ENCODE measurements around the gene METTL17.
"Not testable (repeated sequence)": the region's sequence is repeated elsewhere in the genome, so short reads cannot be mapped to it uniquely, and the experiment has no call there.

The METTL17 gene

GRCh38 chr14:20971705-20972021 lies 18.1 kb upstream of the METTL17 start:
- no peak overlapping the region for H3K9ac ChIP-seq (ENCODE audit: low read depth, low read length)

DNA sequence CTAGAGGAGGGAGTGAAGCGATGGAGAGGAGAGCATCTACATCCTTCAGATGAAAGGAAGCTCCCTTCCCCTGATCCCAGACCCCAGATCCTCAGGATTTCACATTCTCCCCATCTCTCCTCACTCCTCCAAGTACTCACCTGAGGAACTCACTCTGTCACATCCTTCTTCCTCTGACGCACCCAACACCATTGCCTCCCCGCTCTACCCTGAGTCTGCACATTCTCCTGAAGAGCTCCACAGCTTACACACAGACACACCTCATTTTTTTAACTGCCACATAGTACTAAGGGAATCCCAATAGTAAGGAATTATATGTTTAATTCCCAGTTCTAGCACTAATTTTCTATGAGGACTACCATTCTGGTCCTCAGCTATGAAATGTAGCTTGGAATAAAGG lies 16.3 kb upstream of the METTL17 start:
- Histone ChIP-seq H3K9ac (ENCODE audit: low read depth, low read length) (no peak overlapping the region), H3K4me1 (ENCODE audit: control insufficient read depth, insufficient read depth, low read length) (peaks cover 5% of the 10 kb centered on the region; the same call in 1 of the 2 replicates), H3K27me3 (ENCODE audit: control insufficient read depth, insufficient read depth, low read length) (peaks cover 8% of the 10 kb centered on the region; the same call in 1 of the 2 replicates), H3K27ac (ENCODE audit: low read depth, low read length) (no peak overlapping the region), H3K9me3 (ENCODE audit: control insufficient read depth, insufficient read depth, low read length) (no peaks in the 10 kb centered on the region), H3K36me3 (ENCODE audit: control insufficient read depth, insufficient read depth, low read length) (no peaks in the 10 kb centered on the region), H3K4me3 (ENCODE audit: low read depth, low read length) (no peak overlapping the region)

More at GRCh38 chr14:20971705-20972021, 18.1 kb upstream of the METTL17 start:
- Histone ChIP-seq H3K27me3 (ENCODE audit: control insufficient read depth, insufficient read depth, low read length) (peaks cover 11% of the 10 kb centered on the region; the same call in 1 of the 2 replicates), H3K4me1 (ENCODE audit: control insufficient read depth, insufficient read depth, low read length) (peaks cover 5% of the 10 kb centered on the region; the same call in 1 of the 2 replicates), H3K4me3 (ENCODE audit: low read depth, low read length) (peak overlapping the region; percentile 71), H3K9me3 (ENCODE audit: control insufficient read depth, insufficient read depth, low read length) (no peaks in the 10 kb centered on the region), H3K27ac (ENCODE audit: low read depth, low read length) (no peak overlapping the region), H3K36me3 (ENCODE audit: control insufficient read depth, insufficient read depth, low read length) (no peaks in the 10 kb centered on the region)

GRCh38 chr14:20976291-20976690 lies 13.5 kb upstream of the METTL17 start:
- no peaks in the 10 kb centered on the region for H3K9me3 ChIP-seq (ENCODE audit: control insufficient read depth, insufficient read depth, low read length)
- no peaks in the 10 kb centered on the region for H3K36me3 ChIP-seq (ENCODE audit: control insufficient read depth, insufficient read depth, low read length)

DNA sequence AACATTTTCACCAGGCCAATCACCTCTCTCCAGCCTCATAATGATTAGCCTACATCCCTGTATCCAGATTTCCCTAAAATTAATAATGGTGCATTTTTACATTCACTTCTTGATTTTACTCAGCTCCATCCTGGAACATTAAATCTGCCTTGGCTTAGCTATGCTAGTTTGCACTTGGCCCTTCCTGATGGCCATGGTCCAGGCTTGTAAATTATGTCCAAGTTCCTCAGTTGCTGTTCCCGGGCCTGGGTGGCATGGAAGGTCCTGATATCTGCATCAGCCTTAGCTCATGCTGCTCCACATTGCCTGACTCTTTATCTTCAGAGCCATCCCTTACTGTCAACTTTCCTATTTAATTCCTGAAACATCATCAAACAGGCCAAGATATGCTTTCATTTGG lies 11.1 kb upstream of the METTL17 start:
- H3K9me3 ChIP-seq (ENCODE audit: control insufficient read depth, insufficient read depth, low read length) = no peaks in the 10 kb centered on the region
- H3K27ac ChIP-seq (ENCODE audit: low read depth, low read length) = no peak overlapping the region
- no peaks in the 10 kb centered on the region for H3K36me3 ChIP-seq (ENCODE audit: control insufficient read depth, insufficient read depth, low read length)
- H3K4me1 ChIP-seq (ENCODE audit: control insufficient read depth, insufficient read depth, low read length) = no peaks in the 10 kb centered on the region
- peaks cover 4% of the 10 kb centered on the region; the same call in 1 of the 2 replicates for H3K27me3 ChIP-seq (ENCODE audit: control insufficient read depth, insufficient read depth, low read length)
- no peak overlapping the region for H3K9ac ChIP-seq (ENCODE audit: low read depth, low read length)
- H3K4me3 ChIP-seq (ENCODE audit: low read depth, low read length) = no peak overlapping the region

More at GRCh38 chr14:20976291-20976690, 13.5 kb upstream of the METTL17 start:
- Histone ChIP-seq H3K9ac (ENCODE audit: low read depth, low read length) (no peak overlapping the region), H3K4me3 (ENCODE audit: low read depth, low read length) (no peak overlapping the region), H3K4me1 (ENCODE audit: control insufficient read depth, insufficient read depth, low read length) (peaks cover 5% of the 10 kb centered on the region; the same call in 1 of the 2 replicates), H3K27me3 (ENCODE audit: control insufficient read depth, insufficient read depth, low read length) (peaks cover 4% of the 10 kb centered on the region; the same call in 1 of the 2 replicates), H3K27ac (ENCODE audit: low read depth, low read length) (no peak overlapping the region)

DNA sequence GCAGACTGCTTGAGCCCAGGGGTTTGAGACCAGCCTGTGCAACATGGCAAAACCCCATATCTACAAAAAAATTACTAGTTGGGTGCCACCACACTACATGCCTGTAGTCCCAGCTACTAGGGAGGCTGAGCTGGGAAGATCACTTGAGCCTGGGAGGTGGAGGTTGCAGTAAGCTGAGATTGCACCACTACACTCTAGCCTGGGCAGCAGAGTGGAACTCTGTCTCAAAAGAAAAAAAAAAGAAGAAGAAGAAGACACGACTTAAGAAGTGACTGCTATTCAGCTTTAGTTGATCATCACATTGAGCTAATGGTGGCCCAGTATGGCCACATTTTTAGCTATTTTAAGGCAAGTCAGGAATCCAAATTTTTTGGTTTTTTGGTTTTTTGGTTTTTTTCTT lies 8.9 kb upstream of the METTL17 start:
- H3K9me3 ChIP-seq (ENCODE audit: control insufficient read depth, insufficient read depth, low read length) = no peaks in the 10 kb centered on the region
- no peak overlapping the region for H3K27ac ChIP-seq (ENCODE audit: low read depth, low read length)
- H3K36me3 ChIP-seq (ENCODE audit: control insufficient read depth, insufficient read depth, low read length) = no peaks in the 10 kb centered on the region
- H3K9ac ChIP-seq (ENCODE audit: low read depth, low read length) = no peak overlapping the region
- no peaks in the 10 kb centered on the region for H3K4me1 ChIP-seq (ENCODE audit: control insufficient read depth, insufficient read depth, low read length)
- H3K27me3 ChIP-seq (ENCODE audit: control insufficient read depth, insufficient read depth, low read length) = peaks cover 4% of the 10 kb centered on the region; the same call in 1 of the 2 replicates
- no peak overlapping the region for H3K4me3 ChIP-seq (ENCODE audit: low read depth, low read length)

DNA sequence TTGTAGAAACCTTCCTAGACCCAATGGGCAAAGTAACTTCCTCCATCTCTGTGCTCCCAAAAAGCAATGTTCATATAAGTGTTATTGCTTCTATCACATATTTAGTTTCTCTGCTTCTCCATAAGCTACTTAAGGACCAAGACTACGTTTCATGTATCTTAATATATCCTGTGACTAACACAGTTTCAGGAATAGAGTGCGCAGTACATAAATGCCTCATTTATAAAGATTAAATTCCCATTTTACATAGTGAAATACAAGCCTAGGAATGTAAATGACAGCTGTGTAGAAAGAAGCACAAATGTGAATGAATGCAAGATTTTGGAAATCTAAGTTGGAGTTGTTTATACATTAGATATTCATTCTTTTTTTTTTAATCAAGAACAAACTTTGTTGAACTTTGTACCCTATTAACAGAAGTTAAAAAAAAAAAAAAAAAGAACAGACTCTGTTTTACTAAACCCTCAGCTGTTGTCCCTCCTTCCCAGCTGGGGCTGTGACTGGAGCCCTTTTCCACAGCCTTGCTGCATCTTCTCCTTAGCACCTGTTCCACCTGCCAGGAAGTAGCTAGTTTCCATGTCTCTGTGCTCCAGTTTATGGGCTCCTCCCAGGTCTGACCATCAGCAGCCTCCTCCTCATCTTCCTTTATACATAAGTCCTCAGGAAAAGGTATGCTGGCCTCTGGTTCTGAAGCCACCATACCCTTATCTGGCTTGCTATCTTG lies 7.0 kb upstream of the METTL17 start:
- Histone ChIP-seq H3K9me3 (ENCODE audit: control insufficient read depth, insufficient read depth, low read length) (no peaks in the 10 kb centered on the region), H3K27ac (ENCODE audit: low read depth, low read length) (no peak overlapping the region), H3K4me1 (ENCODE audit: control insufficient read depth, insufficient read depth, low read length) (no peaks in the 10 kb centered on the region), H3K27me3 (ENCODE audit: control insufficient read depth, insufficient read depth, low read length) (peaks cover 4% of the 10 kb centered on the region; the same call in 1 of the 2 replicates), H3K9ac (ENCODE audit: low read depth, low read length) (no peak overlapping the region), H3K36me3 (ENCODE audit: control insufficient read depth, insufficient read depth, low read length) (no peaks in the 10 kb centered on the region), H3K4me3 (ENCODE audit: low read depth, low read length) (no peak overlapping the region)

GRCh38 chr14:20985650-20986049 lies 4.1 kb upstream of the METTL17 start:
- not testable (repeated sequence) for H3K4me3 ChIP-seq (ENCODE audit: low read depth, low read length); H3K4me1 ChIP-seq (ENCODE audit: control insufficient read depth, insufficient read depth, low read length); H3K9me3 ChIP-seq (ENCODE audit: control insufficient read depth, insufficient read depth, low read length); H3K27me3 ChIP-seq (ENCODE audit: control insufficient read depth, insufficient read depth, low read length); H3K27ac ChIP-seq (ENCODE audit: low read depth, low read length); H3K9ac ChIP-seq (ENCODE audit: low read depth, low read length); H3K36me3 ChIP-seq (ENCODE audit: control insufficient read depth, insufficient read depth, low read length)

GRCh38 chr14:20986811-20987210 lies 3.0 kb upstream of the METTL17 start:
- Histone ChIP-seq H3K4me1 (ENCODE audit: control insufficient read depth, insufficient read depth, low read length) (peaks cover 8% of the 10 kb centered on the region; the same call in 1 of the 2 replicates), H3K9ac (ENCODE audit: low read depth, low read length) (no peak overlapping the region), H3K9me3 (ENCODE audit: control insufficient read depth, insufficient read depth, low read length) (no peaks in the 10 kb centered on the region), H3K36me3 (ENCODE audit: control insufficient read depth, insufficient read depth, low read length) (peaks cover 3% of the 10 kb centered on the region), H3K4me3 (ENCODE audit: low read depth, low read length) (no peak overlapping the region), H3K27ac (ENCODE audit: low read depth, low read length) (no peak overlapping the region), H3K27me3 (ENCODE audit: control insufficient read depth, insufficient read depth, low read length) (peaks cover 4% of the 10 kb centered on the region; the same call in 1 of the 2 replicates)

GRCh38 chr14:20988717-20989470 lies 886 bp upstream of the METTL17 start:
- H3K27me3 ChIP-seq (ENCODE audit: control insufficient read depth, insufficient read depth, low read length) = no peaks in the 10 kb centered on the region
- no peak overlapping the region for H3K9ac ChIP-seq (ENCODE audit: low read depth, low read length)
- peak overlapping the region; percentile 75 for H3K27ac ChIP-seq (ENCODE audit: low read depth, low read length)
- H3K4me1 ChIP-seq (ENCODE audit: control insufficient read depth, insufficient read depth, low read length) = peaks cover 8% of the 10 kb centered on the region; the same call in 1 of the 2 replicates
- H3K9me3 ChIP-seq (ENCODE audit: control insufficient read depth, insufficient read depth, low read length) = no peaks in the 10 kb centered on the region
- peaks cover 22% of the 10 kb centered on the region for H3K36me3 ChIP-seq (ENCODE audit: control insufficient read depth, insufficient read depth, low read length)
- H3K4me3 ChIP-seq (ENCODE audit: low read depth, low read length) = peak overlapping the region; percentile 58

DNA sequence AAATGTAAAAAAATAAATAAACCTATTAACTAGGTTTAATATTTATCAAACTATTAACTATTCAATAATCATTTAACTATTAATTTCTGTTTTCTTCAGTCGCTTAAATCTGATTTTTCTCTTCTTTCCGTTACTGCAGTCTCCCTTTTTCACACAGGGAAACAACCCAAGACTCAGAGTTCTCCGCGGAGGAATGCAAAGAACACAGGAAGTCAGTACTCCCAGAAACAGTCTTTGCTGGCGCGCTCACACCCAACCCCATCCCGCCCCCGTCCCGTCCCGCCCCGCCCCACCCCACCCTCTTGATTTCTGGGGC lies 351 bp upstream of the METTL17 start:
- no peaks in the 10 kb centered on the region for H3K27me3 ChIP-seq (ENCODE audit: control insufficient read depth, insufficient read depth, low read length)
- H3K9ac ChIP-seq (ENCODE audit: low read depth, low read length) = no peak overlapping the region
- H3K36me3 ChIP-seq (ENCODE audit: control insufficient read depth, insufficient read depth, low read length) = peaks cover 27% of the 10 kb centered on the region
- peak overlapping the region; percentile 58 for H3K4me3 ChIP-seq (ENCODE audit: low read depth, low read length)
- H3K9me3 ChIP-seq (ENCODE audit: control insufficient read depth, insufficient read depth, low read length) = no peaks in the 10 kb centered on the region
- H3K27ac ChIP-seq (ENCODE audit: low read depth, low read length) = peak overlapping the region; percentile 81
- H3K4me1 ChIP-seq (ENCODE audit: control insufficient read depth, insufficient read depth, low read length) = peaks cover 8% of the 10 kb centered on the region; the same call in 1 of the 2 replicates

DNA sequence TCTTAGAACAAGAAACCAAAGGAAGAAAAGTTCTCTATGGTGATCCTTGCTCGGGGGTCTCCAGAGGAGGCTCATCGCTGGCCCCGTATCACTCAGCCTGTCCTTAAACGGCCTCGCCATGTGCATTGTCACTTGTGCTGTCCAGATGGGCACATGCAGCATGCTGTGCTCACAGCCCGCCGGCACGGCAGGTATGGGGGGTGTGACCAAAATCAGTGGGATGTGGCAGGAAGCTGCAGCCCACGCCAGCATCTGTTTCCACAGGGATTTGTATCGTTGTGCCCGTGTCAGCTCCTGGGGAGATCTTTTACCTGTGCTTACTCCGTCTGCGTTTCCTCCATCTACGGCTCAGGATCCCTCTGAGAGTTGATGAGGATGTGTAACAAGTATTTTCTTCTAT lies 6.7 kb downstream of the METTL17 start:
- H3K27me3 ChIP-seq (ENCODE audit: control insufficient read depth, insufficient read depth, low read length) = no peaks in the 10 kb centered on the region
- no peak overlapping the region for H3K27ac ChIP-seq (ENCODE audit: low read depth, low read length)
- H3K9me3 ChIP-seq (ENCODE audit: control insufficient read depth, insufficient read depth, low read length) = no peaks in the 10 kb centered on the region
- H3K4me3 ChIP-seq (ENCODE audit: low read depth, low read length) = no peak overlapping the region
- no peak overlapping the region for H3K9ac ChIP-seq (ENCODE audit: low read depth, low read length)
- H3K36me3 ChIP-seq (ENCODE audit: control insufficient read depth, insufficient read depth, low read length) = peaks cover 56% of the 10 kb centered on the region
- peaks cover 8% of the 10 kb centered on the region for H3K4me1 ChIP-seq (ENCODE audit: control insufficient read depth, insufficient read depth, low read length)

Data from HUES48 (cell line).